ENCODE data around the gene RHEX.

The RHEX gene

DNA sequence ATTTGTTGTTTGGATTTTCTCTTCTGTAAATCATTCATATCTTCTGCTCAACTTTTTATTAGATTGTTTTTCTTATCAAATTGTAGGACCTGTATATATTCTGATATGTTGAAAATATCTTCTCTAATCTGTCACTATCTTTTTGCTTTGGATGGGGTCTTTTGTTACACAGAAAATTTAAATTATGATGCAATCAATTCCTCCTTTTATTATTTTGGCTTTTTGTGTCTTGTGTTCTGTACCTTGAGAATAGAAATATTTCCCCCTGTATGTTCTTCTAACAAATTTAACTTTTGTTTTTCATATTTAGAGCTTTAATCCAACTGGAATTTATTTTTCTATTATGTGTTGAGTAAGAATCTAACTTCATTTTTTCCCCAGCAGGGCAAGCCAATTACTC is 67.4 kb downstream of the RHEX start:
- DNase-seq = no peak

DNA sequence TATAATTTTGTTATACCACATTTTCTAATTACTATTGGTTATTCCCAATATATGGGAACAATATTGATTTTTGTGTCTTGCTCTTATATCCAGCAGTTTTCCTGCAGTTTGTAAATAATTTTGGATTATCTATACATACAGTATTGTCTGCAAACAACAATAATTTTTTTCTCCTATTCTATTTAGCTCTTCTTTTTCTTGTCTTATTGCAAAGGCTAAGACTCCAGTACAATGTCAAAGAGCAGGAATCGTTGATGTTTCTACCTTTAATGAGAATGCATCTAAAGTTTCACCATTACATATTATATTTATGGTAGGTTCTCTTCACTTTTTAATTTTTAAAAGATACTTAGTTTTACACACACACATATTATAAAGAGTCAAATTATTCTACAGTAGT is 68.3 kb downstream of the RHEX start:
- no peak for DNase-seq

- no peak for DNase-seq
These were observed 69.7 kb downstream of the RHEX start for GRCh38 chr1:206122686-206123085.

DNA sequence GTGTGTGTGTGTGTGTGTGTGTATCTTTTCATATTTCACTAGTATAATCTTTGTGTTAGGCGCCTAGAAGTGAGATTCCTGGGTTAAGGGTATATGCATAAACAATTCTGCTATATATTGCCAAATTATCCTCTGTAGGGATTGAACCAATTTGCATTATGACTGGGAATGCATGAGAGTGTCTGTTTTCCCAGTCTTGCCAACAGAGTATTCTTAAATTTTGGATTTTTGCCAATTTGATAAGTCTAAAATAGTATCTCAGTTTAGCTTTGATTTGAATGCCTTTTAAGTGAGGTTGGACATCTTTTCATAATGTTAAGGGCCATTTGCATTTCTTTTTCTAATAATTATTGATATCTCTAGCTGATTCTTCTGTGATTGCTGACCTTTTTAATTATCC is 72.4 kb downstream of the RHEX start:
- DNase-seq = no peak

DNA sequence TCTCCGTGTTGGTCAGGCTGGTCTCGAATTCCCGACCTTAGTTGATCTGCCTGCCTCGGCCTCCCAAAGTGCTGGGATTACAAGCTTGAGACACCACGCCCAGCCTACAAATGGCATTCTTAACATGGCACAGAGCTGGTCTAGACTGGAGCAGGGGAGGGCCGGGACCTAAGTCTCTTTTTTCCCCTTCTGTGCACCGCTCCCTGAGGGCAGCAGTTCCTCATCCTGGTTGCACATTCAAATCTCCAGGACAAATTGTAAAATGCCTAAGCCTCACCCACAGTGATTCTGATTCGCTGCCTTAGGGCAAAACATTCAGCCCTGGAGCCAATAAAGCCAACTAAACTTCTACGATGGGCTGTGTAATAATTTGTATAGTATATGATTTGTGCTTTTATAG is 74.4 kb downstream of the RHEX start:
- DNase-seq = no peak

- no peak for DNase-seq
These were observed 75.2 kb downstream of the RHEX start for GRCh38 chr1:206128196-206128595.

- no peak for DNase-seq
These were observed 78.1 kb downstream of the RHEX start for GRCh38 chr1:206131037-206131436.

GRCh38 chr1:206133751-206134415 is 80.9 kb downstream of the RHEX start:
- DNase-seq = no peak

DNA sequence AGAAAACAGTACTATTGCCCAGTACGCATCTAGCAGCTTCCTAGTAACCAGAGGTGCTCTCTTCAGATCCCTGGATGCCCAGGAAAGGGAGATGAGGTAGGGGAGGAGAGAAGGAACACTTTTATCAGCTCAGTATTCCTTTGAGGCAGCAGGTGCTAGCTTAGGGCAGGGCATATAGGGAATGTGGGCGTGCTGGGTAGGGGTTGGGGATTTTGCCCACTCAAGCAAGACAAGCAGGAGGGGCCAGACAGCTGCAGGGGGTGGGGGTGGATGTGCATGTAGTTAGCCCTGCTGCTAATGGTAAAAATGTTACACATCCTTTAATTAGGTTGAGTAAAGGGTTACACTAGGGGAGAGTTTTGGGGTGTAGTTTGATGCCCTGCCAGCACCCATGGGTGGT is 82.3 kb downstream of the RHEX start:
- no peak for DNase-seq

DNA sequence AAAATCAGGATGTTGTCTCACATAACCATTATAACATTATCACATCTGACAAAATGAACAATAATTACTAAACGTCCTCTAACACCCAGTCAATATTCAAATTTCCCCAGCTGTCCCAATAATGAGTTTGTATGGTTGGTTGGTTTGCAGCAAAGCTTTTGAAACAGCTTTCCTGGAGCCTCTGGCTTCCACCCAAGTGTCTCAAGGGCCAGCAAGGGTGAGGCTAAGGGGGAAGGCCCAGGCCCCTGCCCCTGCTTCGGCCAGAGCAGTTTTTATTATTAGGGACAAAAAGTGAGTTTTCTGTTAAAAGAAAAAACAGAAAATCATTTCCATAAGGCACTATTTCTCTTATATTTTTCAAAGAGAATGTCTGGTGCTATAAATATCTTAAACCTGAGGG is 83.3 kb downstream of the RHEX start:
- DNase-seq = no peak

DNA sequence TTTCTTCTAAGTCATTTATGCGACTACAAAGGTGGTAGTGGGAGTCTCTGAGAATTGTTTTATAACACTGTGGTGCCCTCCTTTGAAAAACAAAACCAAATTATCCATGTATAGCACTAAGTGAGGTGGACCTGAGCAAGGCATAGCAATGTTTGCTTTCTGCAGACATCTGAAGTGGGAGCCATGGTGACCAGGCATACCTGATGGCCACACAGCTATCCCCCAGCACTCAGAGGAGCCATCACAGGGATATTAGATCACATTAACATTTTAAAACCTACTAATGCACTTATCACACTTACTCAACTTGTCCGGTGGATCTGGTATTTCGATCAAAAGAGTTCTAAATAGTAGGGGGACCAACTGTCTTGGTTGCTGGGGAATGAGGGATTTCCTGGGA is 89.0 kb downstream of the RHEX start:
- DNase-seq = no peak

DNA sequence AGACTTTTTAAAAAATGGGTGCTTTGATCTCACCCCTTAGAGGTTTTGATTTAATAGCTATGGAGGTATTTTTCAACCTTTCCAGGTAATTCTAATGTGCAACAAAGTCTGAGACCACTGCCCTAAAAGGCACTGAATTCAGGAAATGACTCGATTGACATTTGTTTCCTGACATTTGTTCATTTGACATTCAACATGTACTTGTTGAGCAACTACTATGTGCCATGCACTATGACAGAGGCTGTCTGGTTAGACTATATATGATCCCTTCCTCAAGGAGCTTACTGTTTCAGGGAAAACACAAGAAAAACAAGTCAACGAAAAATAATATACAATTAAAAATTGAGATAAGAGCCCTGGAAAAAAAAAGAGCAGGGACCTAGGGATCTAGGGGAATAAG is 89.8 kb downstream of the RHEX start:
- no peak for DNase-seq

GRCh38 chr1:206143537-206144172 is 90.7 kb downstream of the RHEX start:
- no peak for DNase-seq

DNA sequence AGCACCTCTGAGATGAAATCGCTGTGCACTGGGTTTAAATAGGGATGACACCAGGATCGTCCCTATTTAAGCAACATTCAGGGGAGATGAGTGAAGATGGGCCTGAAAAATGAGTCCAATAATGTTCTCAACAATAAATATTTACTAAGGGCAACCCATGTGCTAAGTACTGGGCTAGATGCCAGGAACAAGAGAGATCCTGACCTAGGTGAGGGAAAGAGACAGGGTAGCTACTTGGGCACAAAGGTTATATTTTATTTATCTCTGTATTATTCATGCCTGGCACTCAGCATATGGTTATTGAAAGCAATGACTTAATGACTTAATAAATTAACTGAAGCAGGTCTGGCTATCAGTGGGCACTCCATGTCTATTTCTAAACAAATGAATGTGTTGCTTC is 91.6 kb downstream of the RHEX start:
- DNase-seq = no peak

DNA sequence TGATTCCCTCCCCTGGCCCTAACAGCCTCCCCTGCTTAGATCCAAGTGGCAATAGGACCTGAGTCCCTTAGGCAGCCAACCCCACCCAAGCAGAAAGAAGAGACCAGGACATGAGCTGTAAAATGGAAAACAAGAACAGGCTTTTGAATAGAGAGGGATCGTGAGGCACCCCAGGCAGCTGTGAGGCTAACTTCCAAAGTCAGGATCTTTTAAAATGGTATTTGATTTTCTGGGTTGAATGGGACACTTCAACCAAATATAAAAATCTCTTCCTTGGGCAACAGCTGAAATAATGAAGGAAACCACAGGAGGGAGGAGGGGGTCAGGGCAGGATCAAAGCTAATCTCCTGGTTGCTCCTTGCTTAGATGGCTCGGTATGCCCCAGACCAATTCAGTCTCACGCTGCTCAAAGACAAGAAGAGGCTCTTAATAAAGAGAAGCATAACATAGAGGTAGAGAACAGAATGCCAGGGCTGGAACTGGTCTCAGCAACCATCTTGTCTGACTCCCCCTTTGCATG is 92.9 kb downstream of the RHEX start:
- no peak for DNase-seq
